ENCODE measurements around the gene ALG8. TPM values are rescaled to one million over a fixed set of nuclear protein-coding genes. Genes with fewer than 3 reads are reported as not detected.

Gene ALG8
- total and polyA plus RNA-seq, 2 experiments from 2014 or later = 94.3 to 130 TPM

- Histone ChIP-seq H3K79me2 (replicated peaks; ENCODE audit: insufficient read depth) (no peaks in the 10 kb centered on the region), H3K9me2 (ENCODE audit: insufficient read depth) (no peaks in the 10 kb centered on the region), H3F3A (replicated peaks; ENCODE audit: low read depth) (no peaks in the 10 kb centered on the region), H3K36me3 (ENCODE audit: insufficient read depth) (no peaks in the 10 kb centered on the region), H4K20me1 (replicated peaks; ENCODE audit: insufficient read depth) (no peaks in the 10 kb centered on the region), H3K4me2 (no peak overlapping the region), H3K27me3 (ENCODE audit: insufficient read depth) (no peaks in the 10 kb centered on the region), H3K27ac (ENCODE audit: low read depth) (no peak overlapping the region), H2AFZ (no peak overlapping the region), H3K4me3 (no peak overlapping the region), H3K4me1 (ENCODE audit: insufficient read depth) (no peaks in the 10 kb centered on the region)
- Mint-ChIP-seq H3K27ac (no peak overlapping the region), H3K9me3 (no peaks in the 10 kb centered on the region; the same call in 2 of the 3 replicates), H3K4me3 (no peak overlapping the region), H3K4me1 (no peaks in the 10 kb centered on the region), H3K27me3 (ENCODE audit: insufficient read depth, low read depth, poor library complexity) (peaks cover 2% of the 10 kb centered on the region), H3K36me3 (ENCODE audit: low read depth) (no peaks in the 10 kb centered on the region)
- DNase-seq (ENCODE audit: low spot score) (no peak), ATAC-seq (no peak)
- TF ChIP-seq ZNF114 (CRISPR knock-in tag; IDR thresholded peaks at IDR 0.05) (no peak), STAT1 (IDR thresholded peaks at IDR 0.05; ENCODE audit: unreplicated experiment) (no peak), EZH2 (IDR thresholded peaks at IDR 0.05; ENCODE audit: low read depth, unreplicated experiment) (no peak), ZNF462 (CRISPR knock-in tag; IDR thresholded peaks at IDR 0.05) (no peak), ZNF331 (CRISPR knock-in tag; IDR thresholded peaks at IDR 0.05; ENCODE audit: low read depth) (no peak), CREB1 (CRISPR knock-in tag; IDR thresholded peaks at IDR 0.05; ENCODE audit: low read depth) (no peak), JUNB (IDR thresholded peaks at IDR 0.05; ENCODE audit: unreplicated experiment) (no peak), POLR2AphosphoS5 (IDR thresholded peaks at IDR 0.05; ENCODE audit: low read depth) (no peak), NANOG (IDR thresholded peaks at IDR 0.05; ENCODE audit: borderline replicate concordance) (no peak), CTCF (conservative IDR thresholded peaks at IDR 0.05; ENCODE audit: low read depth in 2 of 2) (no peak)
Measured at GRCh38 chr11:78163828-78164227, 24.4 kb upstream of the ALG8 start.

Data from GM23338 (cell line).